ENCODE data around the gene MAN2A2. TPM values are rescaled to one million over a fixed set of nuclear protein-coding genes. Genes with fewer than 3 reads are reported as not detected.

The MAN2A2 gene
- total RNA-seq, 1 donor from 2014 or later: 18.5 TPM

GRCh38 chr15:90860942-90861675 lies 42.0 kb upstream of the MAN2A2 start:
- H3K9ac ChIP-seq (ENCODE audit: low read length): no peak overlapping the region
- H3K4me1 ChIP-seq (ENCODE audit: insufficient read depth, low read length): peaks cover 4% of the 10 kb centered on the region
- H3K79me2 ChIP-seq (ENCODE audit: insufficient read depth, low read length): no peaks in the 10 kb centered on the region
- H3K27ac Mint-ChIP-seq (ENCODE audit: unreplicated experiment): no peak overlapping the region
- peaks cover 5% of the 10 kb centered on the region for H3K4me1 Mint-ChIP-seq (ENCODE audit: low read depth, unreplicated experiment)
- no peaks in the 10 kb centered on the region for H3K9me3 Mint-ChIP-seq (ENCODE audit: unreplicated experiment)
- H3K27me3 Mint-ChIP-seq (ENCODE audit: low read depth, unreplicated experiment): peaks cover 9% of the 10 kb centered on the region
- peaks cover 3% of the 10 kb centered on the region for H3K36me3 Mint-ChIP-seq (ENCODE audit: low read depth, unreplicated experiment)
- peak; percentile 74 for DNase-seq (ENCODE audit: low read depth)
- H4K20me1 ChIP-seq (ENCODE audit: insufficient read depth, low read length): no peaks in the 10 kb centered on the region
- no peak overlapping the region for H2AFZ ChIP-seq (ENCODE audit: low read depth, low read length)
- no peaks in the 10 kb centered on the region for H3K9me3 ChIP-seq (ENCODE audit: insufficient read depth, low read depth, low read length)
- TF ChIP-seq EZH2 (IDR thresholded peaks at IDR 0.05; ENCODE audit: insufficient read depth, low read length) (no peak), CTCF (IDR thresholded peaks at IDR 0.05; ENCODE audit: insufficient read depth, low read depth, low read length) (no peak)
- no peaks in the 10 kb centered on the region for H3K27me3 ChIP-seq (ENCODE audit: insufficient read depth, low read length)
- H3K4me3 ChIP-seq (ENCODE audit: insufficient read depth, low read depth, low read length): no peak overlapping the region
- no peak overlapping the region for H3K4me3 Mint-ChIP-seq (ENCODE audit: unreplicated experiment)
- no peak overlapping the region for H3K27ac ChIP-seq (ENCODE audit: low read depth, low read length)
- H3K36me3 ChIP-seq (ENCODE audit: insufficient read depth, low read length): no peaks in the 10 kb centered on the region
- no peak for FAIRE-seq
- H3K4me2 ChIP-seq (ENCODE audit: low read length): no peak overlapping the region

GRCh38 chr15:90862487-90862886 lies 40.6 kb upstream of the MAN2A2 start:
- Histone ChIP-seq H3K36me3 (ENCODE audit: insufficient read depth, low read length) (no peaks in the 10 kb centered on the region), H3K4me3 (ENCODE audit: insufficient read depth, low read depth, low read length) (no peak overlapping the region), H3K27me3 (ENCODE audit: insufficient read depth, low read length) (no peaks in the 10 kb centered on the region), H3K4me2 (ENCODE audit: low read length) (no peak overlapping the region), H3K79me2 (ENCODE audit: insufficient read depth, low read length) (no peaks in the 10 kb centered on the region), H4K20me1 (ENCODE audit: insufficient read depth, low read length) (no peaks in the 10 kb centered on the region), H3K9me3 (ENCODE audit: insufficient read depth, low read depth, low read length) (no peaks in the 10 kb centered on the region), H3K4me1 (ENCODE audit: insufficient read depth, low read length) (peaks cover 4% of the 10 kb centered on the region), H2AFZ (ENCODE audit: low read depth, low read length) (no peak overlapping the region), H3K27ac (ENCODE audit: low read depth, low read length) (no peak overlapping the region), H3K9ac (ENCODE audit: low read length) (no peak overlapping the region)
- TF ChIP-seq EZH2 (IDR thresholded peaks at IDR 0.05; ENCODE audit: insufficient read depth, low read length): no peak
- no peak for TF ChIP-seq CTCF (IDR thresholded peaks at IDR 0.05; ENCODE audit: insufficient read depth, low read depth, low read length)
- Mint-ChIP-seq H3K4me1 (ENCODE audit: low read depth, unreplicated experiment) (peaks cover 5% of the 10 kb centered on the region), H3K9me3 (ENCODE audit: unreplicated experiment) (no peaks in the 10 kb centered on the region), H3K36me3 (ENCODE audit: low read depth, unreplicated experiment) (peaks cover 3% of the 10 kb centered on the region), H3K27ac (ENCODE audit: unreplicated experiment) (no peak overlapping the region), H3K4me3 (ENCODE audit: unreplicated experiment) (no peak overlapping the region), H3K27me3 (ENCODE audit: low read depth, unreplicated experiment) (peaks cover 6% of the 10 kb centered on the region)
- FAIRE-seq (no peak), DNase-seq (ENCODE audit: low read depth) (no peak)
